Panc1 (cell line): ENCODE results near the gene ZHX3. TPM values are rescaled to one million over a fixed set of nuclear protein-coding genes. Genes with fewer than 3 reads are reported as not detected.

ENCODE experiments used
- ATAC-seq: fragments of 200-7000 bp; cut with Tn5 transposase; 2 replicates; pipeline ENCODE4 v1.9.1; 2020; ENCODE audit warnings: mild to moderate bottlenecking, moderate library complexity
- BruUV-seq: library from RNA; stranded (reverse); fragments of 400-500 nt; replicated peaks from 2 replicates; lab custom pipeline; 2021; lab: Mats Ljungman, UMichigan
- CTCF ChIA-PET: fragments of 300-600 bp; sonication (Branson Sonifier 250); formaldehyde crosslinking; loops from one replicate; lab custom pipeline; 2022; ENCODE audit warnings: antibody characterized with exemption; lab: Charles Lee
- POLR2A ChIA-PET: fragments of 300-600 bp; sonication (Branson Sonifier 250); formaldehyde crosslinking; loops from one replicate; lab custom pipeline; 2022; ENCODE audit warnings: antibody characterized with exemption; lab: Charles Lee
- DNase-seq: peaks from one replicate; pipeline ENCODE4 v3.0.0-alpha.2; 2010; ENCODE audit warnings: low read depth, low spot score
- H3K27ac ChIP-seq: 2 replicates; pipeline ENCODE4 v1.5.1; 2011; ENCODE audit warnings: mild to moderate bottlenecking, low read length, inconsistent platforms
- H3K27me3 ChIP-seq: fragments of 200-500 bp; sonication (Bioruptor generic); 2 replicates; pipeline ENCODE4 v1.6.0; 2014; ENCODE audit warnings: low read length, inconsistent platforms; ENCODE audit not compliant: control insufficient read depth, insufficient read depth
- H3K36me3 ChIP-seq: fragments of 200-500 bp; sonication (Bioruptor generic); 2 replicates; pipeline ENCODE4 v1.5.1; 2014; ENCODE audit warnings: inconsistent platforms, mild to moderate bottlenecking, low read length, moderate library complexity; ENCODE audit not compliant: control insufficient read depth, insufficient read depth
- H3K4me1 ChIP-seq: 2 replicates; pipeline ENCODE4 v1.5.1; 2011; ENCODE audit warnings: inconsistent platforms, mild to moderate bottlenecking, low read length, moderate library complexity; ENCODE audit not compliant: control insufficient read depth, insufficient read depth
- H3K4me3 ChIP-seq, 2 experiments: 2 replicates each; pipeline ENCODE4 v1.5.1; 2011 to 2012; ENCODE audit warnings: low read depth in 2 of 2, low read length in 2 of 2, mild to moderate bottlenecking in 2 of 2, inconsistent platforms in 1 of 2, moderate library complexity in 1 of 2
- H3K9me3 ChIP-seq: fragments of 200-500 bp; sonication (Bioruptor generic); 2 replicates; pipeline ENCODE4 v1.5.1; 2014; ENCODE audit warnings: low read depth, mild to moderate bottlenecking, inconsistent platforms, low read length, moderate library complexity; ENCODE audit not compliant: control insufficient read depth, insufficient read depth
- POLR2AphosphoS5 ChIP-seq: IDR thresholded peaks from 2 replicates; pipeline ENCODE4 v1.6.1; 2012; ENCODE audit warnings: mild to moderate bottlenecking, low read depth, low read length, moderate library complexity
- REST ChIP-seq, 2 experiments: IDR thresholded peaks; 2 replicates each; pipeline ENCODE4 v1.6.1; 2011 to 2012; ENCODE audit warnings: low read depth in 2 of 2, control low read depth in 1 of 2, low read length in 1 of 2, mild to moderate bottlenecking in 1 of 2, moderate library complexity in 1 of 2; ENCODE audit not compliant: insufficient read depth in 1 of 2
- SIN3A ChIP-seq: IDR thresholded peaks from 2 replicates; pipeline ENCODE4 v1.6.1; 2012; ENCODE audit warnings: low read depth, mild to moderate bottlenecking, low read length, moderate library complexity, borderline replicate concordance; ENCODE audit not compliant: insufficient read depth
- TCF7L2 ChIP-seq: IDR thresholded peaks from 2 replicates; pipeline ENCODE4 v1.6.1; 2011; ENCODE audit warnings: mild to moderate bottlenecking, low read depth, low read length, inconsistent platforms
- in situ Hi-C: cut with HindIII; loops from 2 replicates; pipeline ENCODE4 v1.10.0; 2016; ENCODE audit warnings: low sequenced_read_pairs, low pct_unique_long_range_greater_than_20kb
- intact Hi-C: fragments of 100-400 bp; cut with micrococcal nuclease; formaldehyde crosslinking; loops from one replicate; pipeline ENCODE4 v1.10.0; 2022; ENCODE audit not compliant: unreplicated experiment
- total RNA-seq: library from RNA; stranded (reverse); gene quantifications from one replicate; pipeline ENCODE4 v1.2.1, GENCODE V29; 2021; ENCODE audit not compliant: unreplicated experiment
- TF ChIP-seq, protein P1 (sequence below): fragments of 450-650 bp; IDR thresholded peaks from 2 replicates; pipeline ENCODE4 v1.5.1; 2017; ENCODE audit warnings: mild to moderate bottlenecking

Gene ZHX3
- total RNA-seq, 1 experiment from 2014 or later = 19.8 TPM

DNA sequence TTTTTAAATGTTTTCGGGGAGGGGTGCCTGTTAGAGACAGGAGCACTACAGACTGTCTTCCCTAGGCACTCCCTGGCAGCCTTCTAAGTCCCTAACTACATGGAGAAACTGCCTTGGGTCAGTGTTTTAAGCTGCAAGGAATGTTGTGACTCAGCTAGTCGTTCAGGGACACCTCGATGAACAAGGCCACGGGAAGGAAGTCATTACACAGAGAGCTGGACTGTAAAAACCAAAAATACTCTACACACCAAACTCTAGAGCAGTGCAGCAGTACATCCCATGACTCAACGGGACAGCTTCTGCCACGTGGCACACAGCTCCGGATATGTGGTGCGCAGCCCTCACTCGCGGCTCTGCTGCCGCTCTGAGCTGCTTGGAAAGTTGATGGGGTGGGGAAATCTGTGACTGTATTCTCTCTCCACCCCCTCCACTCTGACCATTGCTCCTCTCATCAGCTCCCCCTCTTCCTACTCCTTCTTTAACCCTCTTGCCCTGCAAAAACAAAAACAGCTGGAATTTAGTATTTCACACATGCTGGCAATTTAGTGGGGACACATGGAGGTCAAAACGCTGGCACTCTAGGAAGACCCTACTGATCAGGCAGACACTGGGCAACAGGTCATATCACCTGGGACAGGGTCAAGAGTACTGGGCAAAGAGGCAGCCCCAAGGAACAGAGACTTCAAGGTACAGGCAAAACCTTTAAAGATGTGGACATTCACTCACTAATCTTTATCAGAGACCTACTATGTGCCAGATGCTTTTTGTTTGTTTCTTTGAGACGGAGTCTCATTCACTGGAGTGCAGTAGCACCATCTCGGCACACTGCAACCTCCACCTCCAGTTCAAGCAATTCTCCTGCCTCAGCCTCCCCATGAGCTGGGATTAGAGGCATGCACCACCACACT, 12.2 kb upstream of the ZHX3 start:
- no peak for TF ChIP-seq TCF7L2
- no peak for TF ChIP-seq POLR2AphosphoS5
- no peak for TF ChIP-seq REST (IDR thresholded peaks at IDR 0.05; ENCODE audit: insufficient read depth in 1 of 2, low read depth in 2 of 2, low read length in 1 of 2)
- TF ChIP-seq SIN3A = no peak
- TF ChIP-seq, protein P1, sequence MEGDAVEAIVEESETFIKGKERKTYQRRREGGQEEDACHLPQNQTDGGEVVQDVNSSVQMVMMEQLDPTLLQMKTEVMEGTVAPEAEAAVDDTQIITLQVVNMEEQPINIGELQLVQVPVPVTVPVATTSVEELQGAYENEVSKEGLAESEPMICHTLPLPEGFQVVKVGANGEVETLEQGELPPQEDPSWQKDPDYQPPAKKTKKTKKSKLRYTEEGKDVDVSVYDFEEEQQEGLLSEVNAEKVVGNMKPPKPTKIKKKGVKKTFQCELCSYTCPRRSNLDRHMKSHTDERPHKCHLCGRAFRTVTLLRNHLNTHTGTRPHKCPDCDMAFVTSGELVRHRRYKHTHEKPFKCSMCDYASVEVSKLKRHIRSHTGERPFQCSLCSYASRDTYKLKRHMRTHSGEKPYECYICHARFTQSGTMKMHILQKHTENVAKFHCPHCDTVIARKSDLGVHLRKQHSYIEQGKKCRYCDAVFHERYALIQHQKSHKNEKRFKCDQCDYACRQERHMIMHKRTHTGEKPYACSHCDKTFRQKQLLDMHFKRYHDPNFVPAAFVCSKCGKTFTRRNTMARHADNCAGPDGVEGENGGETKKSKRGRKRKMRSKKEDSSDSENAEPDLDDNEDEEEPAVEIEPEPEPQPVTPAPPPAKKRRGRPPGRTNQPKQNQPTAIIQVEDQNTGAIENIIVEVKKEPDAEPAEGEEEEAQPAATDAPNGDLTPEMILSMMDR = no peak
- CTCF ChIA-PET = interaction anchor here (0.5 kb wide), 1 partner anchor 11 kb away, joined by 3 read pairs; no protein-coding TSS in a partner anchor
- intact Hi-C loops (loop anchor here (5.0 kb wide), 1 partner anchor 347 kb away; no protein-coding TSS in a partner anchor), in situ Hi-C loops (no loop called here)
- Histone ChIP-seq H3K4me1 (peaks cover 7% of the 10 kb centered on the region), H3K4me3 (0 out of 4 replicates have a peak overlapping the region, but pooled peaks of 1 of the 2 experiments have one; percentile 1), H3K27ac (peak overlapping the region; percentile 69), H3K9me3 (no peaks in the 10 kb centered on the region), H3K27me3 (no peaks in the 10 kb centered on the region), H3K36me3 (no peaks in the 10 kb centered on the region)
- DNase-seq = peak; percentile 90
- POLR2A ChIA-PET = interaction anchor here (0.6 kb wide), 1 partner anchor 328 kb away, joined by 4 read pairs; no protein-coding TSS in a partner anchor
- BruUV-seq = no TSS peak
- peak; percentile 94 for ATAC-seq

DNA sequence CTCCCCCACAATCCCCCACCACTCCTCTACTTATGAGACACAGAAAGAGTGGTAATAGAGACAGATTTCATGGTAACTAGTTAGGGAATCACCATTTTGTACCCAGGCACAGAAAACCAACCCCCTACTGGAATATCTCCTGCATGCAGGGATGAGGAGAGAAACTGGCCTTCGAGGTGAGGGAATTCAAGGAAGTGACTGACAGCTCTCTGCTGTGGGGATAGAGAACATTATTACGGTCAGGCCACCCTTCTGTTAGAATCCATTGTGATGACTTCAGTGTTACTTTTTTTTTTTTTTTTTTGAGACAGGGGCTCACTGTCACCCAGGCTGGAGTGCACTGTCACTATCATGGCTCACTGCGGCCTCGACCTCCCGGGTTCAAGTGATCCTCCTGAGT, 9.6 kb upstream of the ZHX3 start:
- no peaks in the 10 kb centered on the region for H3K9me3 ChIP-seq
- in situ Hi-C loops (no loop called here), intact Hi-C loops (loop anchor here (5.0 kb wide), 1 partner anchor 345 kb away; no protein-coding TSS in a partner anchor)
- no peak overlapping the region for H3K27ac ChIP-seq
- peaks cover 7% of the 10 kb centered on the region for H3K4me1 ChIP-seq
- no peaks in the 10 kb centered on the region for H3K36me3 ChIP-seq
- BruUV-seq = no TSS peak
- ChIA-PET CTCF (interaction anchor here (0.5 kb wide), 1 partner anchor 8 kb away, joined by 3 read pairs; no protein-coding TSS in a partner anchor), POLR2A (no interaction called here)
- no peak overlapping the region for H3K4me3 ChIP-seq
- TF ChIP-seq SIN3A (no peak), REST (IDR thresholded peaks at IDR 0.05; ENCODE audit: insufficient read depth in 1 of 2, low read depth in 2 of 2, low read length in 1 of 2) (no peak), TCF7L2 (no peak), POLR2AphosphoS5 (no peak)
- TF ChIP-seq, protein P1 = no peak
- ATAC-seq (no peak), DNase-seq (no peak)
- no peaks in the 10 kb centered on the region for H3K27me3 ChIP-seq
